ENCODE data around the gene IQSEC2. TPM values are rescaled to one million over a fixed set of nuclear protein-coding genes. Genes with fewer than 3 reads are reported as not detected.

The IQSEC2 gene
- total and polyA plus RNA-seq, 2 of the 8 experiments (the other 6 are each of a cell fraction or from before 2014, with no cell fraction given) = 6.1 to 54.9 TPM

DNA sequence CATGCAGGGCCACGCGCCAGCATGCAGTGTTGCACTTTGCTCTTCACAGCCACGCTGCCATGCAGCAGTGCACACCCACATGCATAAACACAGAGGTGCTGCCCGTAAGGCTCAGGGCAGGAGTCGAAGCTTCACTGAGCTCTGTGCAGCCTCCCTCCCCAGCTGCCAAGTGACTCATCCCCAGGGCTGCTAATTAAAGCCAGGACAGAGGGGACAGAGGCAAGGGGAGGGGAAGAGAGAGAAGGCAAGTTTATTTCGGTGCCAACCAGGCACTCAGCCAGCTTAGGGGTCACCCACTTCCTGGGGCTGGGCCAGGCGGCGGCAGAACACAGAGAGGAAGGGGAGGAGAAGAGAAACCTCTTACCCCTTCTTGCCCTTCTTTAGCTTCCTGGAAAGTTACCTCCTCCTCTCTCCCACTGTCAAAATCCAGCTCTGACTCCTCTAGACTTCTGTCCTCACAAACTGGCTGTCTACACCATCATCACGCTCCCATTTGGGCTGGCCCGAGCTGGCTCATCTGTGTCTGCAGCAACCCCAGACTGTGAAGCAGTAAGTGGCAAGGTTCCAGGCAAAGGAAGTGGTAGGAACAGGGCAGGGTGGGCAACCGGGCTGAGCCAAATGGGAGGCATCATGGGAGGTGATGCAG lies 6.2 kb upstream of the IQSEC2 start:
- no peak overlapping the region for H2AFZ ChIP-seq (ENCODE audit: low read length)
- no peak overlapping the region for H2BK120ac ChIP-seq (replicated peaks; ENCODE audit: low read depth, low read length)
- CTCF ChIA-PET (ENCODE audit: partially characterized antibody) = interaction anchor here (0.9 to 1.5 kb wide), 3 partner anchors 25 to 48 kb away, joined by 3 to 5 read pairs (median 3); no protein-coding TSS in a partner anchor
- POLR2A ChIA-PET (ENCODE audit: partially characterized antibody) = no interaction called here
- no peak overlapping the region for H3K4me2 ChIP-seq (ENCODE audit: insufficient read depth in 1 of 2, low read depth in 2 of 2, low read length in 2 of 2)
- no peak overlapping the region for H3K56ac ChIP-seq (replicated peaks; ENCODE audit: insufficient read length, low read depth, low read length)
- 99% methylated on average over 8 of the region's 11 CpGs; no CpG with 5 or more reads in 1 of the 2 experiments for WGBS, 2 experiments (ENCODE audit: extremely low coverage in 1 of 2, insufficient coverage in 1 of 2, insufficient read length in 1 of 2, insufficient replicate concordance in 2 of 2, low coverage in 1 of 2, low lambda C conversion rate in 2 of 2, missing lambda C conversion rate in 1 of 2)
- peaks cover 0 to 3% (median 0%) of the 10 kb centered on the region in 4 experiments; a peak in 4 of 7 replicates for H3K4me1 ChIP-seq (replicated peaks in 1 of 4; ENCODE audit: control insufficient read depth in 3 of 4, insufficient read depth in 4 of 4, low read length in 3 of 4)
- no peaks in the 10 kb centered on the region for H3K27me3 ChIP-seq (replicated peaks in 1 of 4; ENCODE audit: control insufficient read depth in 3 of 4, extremely low read depth in 1 of 4, insufficient read depth in 3 of 4, low read length in 3 of 4)
- H3K9ac ChIP-seq (replicated peaks in 1 of 4; ENCODE audit: extremely low read depth in 1 of 4, low read depth in 3 of 4, low read length in 3 of 4) = no peak overlapping the region
- H3K79me2 ChIP-seq (ENCODE audit: control insufficient read depth in 1 of 2, insufficient read depth in 2 of 2, low read length in 2 of 2) = no peaks in the 10 kb centered on the region
- FAIRE-seq (no peak), DNase-seq (ENCODE audit: low read depth in 1 of 2, low spot score in 2 of 2) (no peak)
- no peak overlapping the region for H3K4ac ChIP-seq (replicated peaks; ENCODE audit: insufficient read length, low read depth, low read length)
- H4K5ac ChIP-seq (ENCODE audit: insufficient read length, low read depth, low read length) = no peak overlapping the region
- H3K9me3 ChIP-seq (ENCODE audit: insufficient read depth in 2 of 2, low read depth in 1 of 2, low read length in 1 of 2) = no peaks in the 10 kb centered on the region
- H2BK15ac ChIP-seq (ENCODE audit: low read length) = no peak overlapping the region
- no peaks in the 10 kb centered on the region for H3K23me2 ChIP-seq (ENCODE audit: low read depth, low read length)
- H3K4me3 ChIP-seq (ENCODE audit: extremely low read depth in 1 of 4, insufficient read depth in 2 of 4, low read depth in 3 of 4, low read length in 4 of 4) = no peak overlapping the region
- H4K20me1 ChIP-seq (replicated peaks in 1 of 2; ENCODE audit: control insufficient read depth in 1 of 2, insufficient read depth in 2 of 2, low read length in 2 of 2) = no peaks in the 10 kb centered on the region
- no peak overlapping the region for H2BK12ac ChIP-seq (ENCODE audit: low read depth, low read length)
- no peak overlapping the region for H2AK5ac ChIP-seq (ENCODE audit: low read depth, low read length)
- H3K79me1 ChIP-seq (ENCODE audit: low read depth, low read length) = no peaks in the 10 kb centered on the region
- H3K27ac ChIP-seq (ENCODE audit: low read depth, low read length) = no peak overlapping the region
- no peak overlapping the region for H3K18ac ChIP-seq (ENCODE audit: extremely low read depth, low read length)
- H2BK5ac ChIP-seq (ENCODE audit: low read depth, low read length) = no peak overlapping the region
- no peak overlapping the region for H3K23ac ChIP-seq (ENCODE audit: insufficient read length)
- H2BK20ac ChIP-seq (ENCODE audit: low read length) = no peak overlapping the region
- no peak overlapping the region for H3K14ac ChIP-seq (ENCODE audit: insufficient read length)
- H3K36me3 ChIP-seq (ENCODE audit: control insufficient read depth in 2 of 4, insufficient read depth in 4 of 4, low read length in 3 of 4) = no peaks in the 10 kb centered on the region
- H4K8ac ChIP-seq (ENCODE audit: extremely low read depth, insufficient read depth, low read length) = no peak overlapping the region
- H4K91ac ChIP-seq (replicated peaks; ENCODE audit: insufficient read length, low read length) = no peak overlapping the region
- TF ChIP-seq CHD1 (IDR thresholded peaks at IDR 0.05; ENCODE audit: low read depth, low read length) (no peak), RAD21 (IDR thresholded peaks at IDR 0.05 in 1 of 2, conservative IDR thresholded peaks at IDR 0.05 in 1 of 2; ENCODE audit: low read depth in 2 of 2, low read length in 2 of 2) (no peak), CBX8 (IDR thresholded peaks at IDR 0.05; ENCODE audit: borderline replicate concordance, low read depth, low read length) (no peak)
- TF ChIP-seq, protein P1, sequence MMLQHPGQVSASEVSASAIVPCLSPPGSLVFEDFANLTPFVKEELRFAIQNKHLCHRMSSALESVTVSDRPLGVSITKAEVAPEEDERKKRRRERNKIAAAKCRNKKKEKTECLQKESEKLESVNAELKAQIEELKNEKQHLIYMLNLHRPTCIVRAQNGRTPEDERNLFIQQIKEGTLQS (IDR thresholded peaks at IDR 0.05; ENCODE audit: insufficient read depth, low read depth, low read length) = no peak

Data from H1 (cell line).